ENCODE data around the gene IGF2BP2. TPM values are rescaled to one million over a fixed set of nuclear protein-coding genes. Genes with fewer than 3 reads are reported as not detected.

Gene IGF2BP2
- total RNA-seq, 1 experiment from 2014 or later, result 0.67 TPM

- Histone ChIP-seq H3K9ac (ENCODE audit: low read length) (no peak overlapping the region), H3K79me2 (ENCODE audit: low read length) (no peaks in the 10 kb centered on the region), H3K27me3 (ENCODE audit: low read length) (no peaks in the 10 kb centered on the region), H3K9me3 (ENCODE audit: low read length) (no peaks in the 10 kb centered on the region), H3K4me1 (ENCODE audit: low read length) (no peaks in the 10 kb centered on the region), H3K27ac (ENCODE audit: low read length) (no peak overlapping the region), H3K4me3 (ENCODE audit: low read length) (no peak overlapping the region), H2AFZ (ENCODE audit: low read length) (no peak overlapping the region), H4K20me1 (ENCODE audit: insufficient read depth, low read depth, low read length) (no peaks in the 10 kb centered on the region), H3K4me2 (ENCODE audit: low read depth, low read length, poor library complexity, severe bottlenecking) (no peak overlapping the region), H3K9me2 (replicated peaks; ENCODE audit: insufficient read depth, low read length) (no peaks in the 10 kb centered on the region), H3K36me3 (ENCODE audit: insufficient read depth, low read length) (no peaks in the 10 kb centered on the region)
- DNase-seq, result no peak
Observed at GRCh38 chr3:185717121-185717520, 107.7 kb downstream of the IGF2BP2 start.

- no peak for DNase-seq
- no peaks in the 10 kb centered on the region for H3K9me3 ChIP-seq (ENCODE audit: low read length)
- no peaks in the 10 kb centered on the region for H4K20me1 ChIP-seq (ENCODE audit: insufficient read depth, low read depth, low read length)
- no peak overlapping the region for H3K9ac ChIP-seq (ENCODE audit: low read length)
- H2AFZ ChIP-seq (ENCODE audit: low read length), result no peak overlapping the region
- no peaks in the 10 kb centered on the region for H3K79me2 ChIP-seq (ENCODE audit: low read length)
- H3K9me2 ChIP-seq (replicated peaks; ENCODE audit: insufficient read depth, low read length), result no peaks in the 10 kb centered on the region
- no peak overlapping the region for H3K27ac ChIP-seq (ENCODE audit: low read length)
- no peaks in the 10 kb centered on the region for H3K4me1 ChIP-seq (ENCODE audit: low read length)
- no peaks in the 10 kb centered on the region for H3K36me3 ChIP-seq (ENCODE audit: insufficient read depth, low read length)
- no peaks in the 10 kb centered on the region for H3K27me3 ChIP-seq (ENCODE audit: low read length)
- H3K4me2 ChIP-seq (ENCODE audit: low read depth, low read length, poor library complexity, severe bottlenecking), result no peak overlapping the region
- no peak overlapping the region for H3K4me3 ChIP-seq (ENCODE audit: low read length)
Observed at GRCh38 chr3:185716436-185717108, 108.3 kb downstream of the IGF2BP2 start.

DNA sequence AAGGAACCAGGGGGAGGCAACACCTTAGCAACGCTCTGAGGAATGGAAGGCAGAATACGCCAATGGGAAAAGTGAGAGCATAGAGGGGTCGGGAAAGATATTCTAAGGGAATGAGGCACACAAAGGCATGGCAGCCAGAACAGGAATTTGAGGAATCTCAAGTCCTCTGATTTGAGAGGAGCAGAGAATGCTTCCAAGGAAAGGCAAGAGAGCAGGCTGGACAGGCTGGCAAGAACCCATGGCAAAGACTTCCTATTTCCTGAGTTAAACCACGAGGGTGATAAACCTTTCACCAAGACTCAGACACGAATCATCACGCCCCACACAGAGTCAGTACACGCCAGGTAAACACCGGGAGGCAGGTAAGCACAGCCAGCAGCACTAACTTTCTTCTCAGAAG, 109.8 kb downstream of the IGF2BP2 start:
- DNase-seq, result no peak
- Histone ChIP-seq H3K36me3 (ENCODE audit: insufficient read depth, low read length) (no peaks in the 10 kb centered on the region), H3K9ac (ENCODE audit: low read length) (no peak overlapping the region), H3K4me1 (ENCODE audit: low read length) (no peaks in the 10 kb centered on the region), H3K4me3 (ENCODE audit: low read length) (no peak overlapping the region), H3K79me2 (ENCODE audit: low read length) (no peaks in the 10 kb centered on the region), H3K9me3 (ENCODE audit: low read length) (no peaks in the 10 kb centered on the region), H2AFZ (ENCODE audit: low read length) (no peak overlapping the region), H3K27me3 (ENCODE audit: low read length) (no peaks in the 10 kb centered on the region), H4K20me1 (ENCODE audit: insufficient read depth, low read depth, low read length) (no peaks in the 10 kb centered on the region), H3K9me2 (replicated peaks; ENCODE audit: insufficient read depth, low read length) (no peaks in the 10 kb centered on the region), H3K27ac (ENCODE audit: low read length) (no peak overlapping the region), H3K4me2 (ENCODE audit: low read depth, low read length, poor library complexity, severe bottlenecking) (no peak overlapping the region)

DNA sequence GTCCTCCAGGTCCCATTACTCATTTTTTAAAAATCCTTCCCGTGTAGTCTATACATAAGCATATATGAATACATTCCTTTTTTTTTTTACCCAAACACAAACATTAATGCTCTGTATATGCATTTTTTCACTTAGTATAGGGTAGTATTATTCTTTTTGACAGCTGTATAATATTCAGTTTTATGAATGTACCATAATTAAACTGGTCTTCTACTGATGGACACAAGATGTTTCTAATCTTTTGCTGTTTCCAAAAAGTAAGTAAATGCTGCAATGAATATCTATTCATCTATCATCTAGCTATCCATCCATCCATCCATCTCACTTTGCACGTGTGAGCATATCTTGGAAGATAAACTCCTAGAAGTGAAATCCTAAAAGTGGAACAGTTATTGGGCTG, 110.8 kb downstream of the IGF2BP2 start:
- Histone ChIP-seq H4K20me1 (ENCODE audit: insufficient read depth, low read depth, low read length) (no peaks in the 10 kb centered on the region), H3K36me3 (ENCODE audit: insufficient read depth, low read length) (no peaks in the 10 kb centered on the region), H3K9me3 (ENCODE audit: low read length) (no peaks in the 10 kb centered on the region), H3K27ac (ENCODE audit: low read length) (no peak overlapping the region), H3K4me3 (ENCODE audit: low read length) (no peak overlapping the region), H3K27me3 (ENCODE audit: low read length) (no peaks in the 10 kb centered on the region), H3K9ac (ENCODE audit: low read length) (no peak overlapping the region), H2AFZ (ENCODE audit: low read length) (no peak overlapping the region), H3K4me1 (ENCODE audit: low read length) (no peaks in the 10 kb centered on the region), H3K9me2 (replicated peaks; ENCODE audit: insufficient read depth, low read length) (no peaks in the 10 kb centered on the region), H3K79me2 (ENCODE audit: low read length) (no peaks in the 10 kb centered on the region), H3K4me2 (ENCODE audit: low read depth, low read length, poor library complexity, severe bottlenecking) (no peak overlapping the region)
- DNase-seq, result no peak

DNA sequence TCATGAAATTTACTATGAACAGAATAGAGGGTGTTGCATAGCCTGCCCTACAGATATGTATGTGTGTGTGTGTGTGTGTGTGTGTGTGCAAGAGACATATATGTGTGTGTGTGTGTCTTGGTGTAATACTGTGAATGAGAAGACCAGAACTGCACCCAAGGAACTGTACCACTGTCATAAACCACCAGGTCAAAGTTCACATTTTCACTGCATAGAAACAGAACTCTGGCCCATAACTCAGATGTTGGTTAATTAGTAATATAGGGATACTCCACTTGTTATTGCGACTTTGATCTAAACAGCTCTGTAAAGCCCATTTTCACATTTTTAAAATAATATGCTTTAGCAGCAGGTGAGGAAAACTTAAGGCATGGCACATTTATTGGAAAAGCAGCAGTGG, 111.8 kb downstream of the IGF2BP2 start:
- Histone ChIP-seq H3K9me2 (replicated peaks; ENCODE audit: insufficient read depth, low read length) (no peaks in the 10 kb centered on the region), H3K9me3 (ENCODE audit: low read length) (no peaks in the 10 kb centered on the region), H3K36me3 (ENCODE audit: insufficient read depth, low read length) (no peaks in the 10 kb centered on the region), H3K4me2 (ENCODE audit: low read depth, low read length, poor library complexity, severe bottlenecking) (no peak overlapping the region), H3K27me3 (ENCODE audit: low read length) (no peaks in the 10 kb centered on the region), H4K20me1 (ENCODE audit: insufficient read depth, low read depth, low read length) (no peaks in the 10 kb centered on the region), H3K27ac (ENCODE audit: low read length) (no peak overlapping the region), H3K4me1 (ENCODE audit: low read length) (no peaks in the 10 kb centered on the region), H3K4me3 (ENCODE audit: low read length) (no peak overlapping the region), H3K79me2 (ENCODE audit: low read length) (no peaks in the 10 kb centered on the region), H2AFZ (ENCODE audit: low read length) (no peak overlapping the region), H3K9ac (ENCODE audit: low read length) (no peak overlapping the region)
- DNase-seq, result no peak

DNA sequence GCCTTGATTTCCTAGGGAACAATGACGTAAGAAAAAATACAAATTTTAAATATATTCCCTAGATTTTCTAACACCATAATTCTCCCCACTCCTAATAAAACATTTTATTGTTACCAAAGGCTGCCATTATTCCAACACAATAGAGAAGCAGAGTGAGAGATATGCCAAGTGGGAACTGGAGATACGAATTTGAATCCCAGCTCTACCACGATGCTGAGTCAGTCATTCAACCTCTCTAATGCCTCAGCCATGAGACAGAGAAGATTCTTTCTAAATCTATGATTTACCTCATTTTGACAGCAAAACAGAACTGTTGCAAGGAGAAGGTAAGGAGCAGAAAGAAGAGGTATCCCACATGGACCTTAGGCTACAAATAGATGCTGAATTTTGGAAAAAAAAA, 112.5 kb downstream of the IGF2BP2 start:
- H4K20me1 ChIP-seq (ENCODE audit: insufficient read depth, low read depth, low read length), result no peaks in the 10 kb centered on the region
- no peak overlapping the region for H3K9ac ChIP-seq (ENCODE audit: low read length)
- no peak overlapping the region for H3K4me2 ChIP-seq (ENCODE audit: low read depth, low read length, poor library complexity, severe bottlenecking)
- H3K36me3 ChIP-seq (ENCODE audit: insufficient read depth, low read length), result no peaks in the 10 kb centered on the region
- no peaks in the 10 kb centered on the region for H3K4me1 ChIP-seq (ENCODE audit: low read length)
- H3K27me3 ChIP-seq (ENCODE audit: low read length), result no peaks in the 10 kb centered on the region
- H3K9me3 ChIP-seq (ENCODE audit: low read length), result no peaks in the 10 kb centered on the region
- H3K4me3 ChIP-seq (ENCODE audit: low read length), result no peak overlapping the region
- no peaks in the 10 kb centered on the region for H3K9me2 ChIP-seq (replicated peaks; ENCODE audit: insufficient read depth, low read length)
- H3K27ac ChIP-seq (ENCODE audit: low read length), result no peak overlapping the region
- no peaks in the 10 kb centered on the region for H3K79me2 ChIP-seq (ENCODE audit: low read length)
- no peak for DNase-seq
- no peak overlapping the region for H2AFZ ChIP-seq (ENCODE audit: low read length)

GRCh38 chr3:185711255-185711870, 113.5 kb downstream of the IGF2BP2 start:
- H3K27ac ChIP-seq (ENCODE audit: low read length), result no peak overlapping the region
- no peak for DNase-seq
- no peaks in the 10 kb centered on the region for H3K79me2 ChIP-seq (ENCODE audit: low read length)
- H3K9me3 ChIP-seq (ENCODE audit: low read length), result no peaks in the 10 kb centered on the region
- no peaks in the 10 kb centered on the region for H3K27me3 ChIP-seq (ENCODE audit: low read length)
- no peak overlapping the region for H3K9ac ChIP-seq (ENCODE audit: low read length)
- H4K20me1 ChIP-seq (ENCODE audit: insufficient read depth, low read depth, low read length), result no peaks in the 10 kb centered on the region
- H3K9me2 ChIP-seq (replicated peaks; ENCODE audit: insufficient read depth, low read length), result no peaks in the 10 kb centered on the region
- no peaks in the 10 kb centered on the region for H3K4me1 ChIP-seq (ENCODE audit: low read length)
- no peak overlapping the region for H3K4me2 ChIP-seq (ENCODE audit: low read depth, low read length, poor library complexity, severe bottlenecking)
- no peaks in the 10 kb centered on the region for H3K36me3 ChIP-seq (ENCODE audit: insufficient read depth, low read length)
- H3K4me3 ChIP-seq (ENCODE audit: low read length), result no peak overlapping the region
- H2AFZ ChIP-seq (ENCODE audit: low read length), result no peak overlapping the region

GRCh38 chr3:185709251-185709955, 115.4 kb downstream of the IGF2BP2 start:
- no peak overlapping the region for H3K9ac ChIP-seq (ENCODE audit: low read length)
- no peaks in the 10 kb centered on the region for H3K79me2 ChIP-seq (ENCODE audit: low read length)
- no peaks in the 10 kb centered on the region for H3K27me3 ChIP-seq (ENCODE audit: low read length)
- no peak for DNase-seq
- H3K36me3 ChIP-seq (ENCODE audit: insufficient read depth, low read length), result no peaks in the 10 kb centered on the region
- H3K4me3 ChIP-seq (ENCODE audit: low read length), result no peak overlapping the region
- H3K9me2 ChIP-seq (replicated peaks; ENCODE audit: insufficient read depth, low read length), result no peaks in the 10 kb centered on the region
- no peak overlapping the region for H3K4me2 ChIP-seq (ENCODE audit: low read depth, low read length, poor library complexity, severe bottlenecking)
- no peak overlapping the region for H2AFZ ChIP-seq (ENCODE audit: low read length)
- H3K4me1 ChIP-seq (ENCODE audit: low read length), result no peaks in the 10 kb centered on the region
- no peak overlapping the region for H3K27ac ChIP-seq (ENCODE audit: low read length)
- H3K9me3 ChIP-seq (ENCODE audit: low read length), result no peaks in the 10 kb centered on the region
- H4K20me1 ChIP-seq (ENCODE audit: insufficient read depth, low read depth, low read length), result no peaks in the 10 kb centered on the region
